Stimulated activated CD4-positive, alpha-beta T cell treated with anti-CD3 and anti-CD28 coated beads, Interleukin-12 subunit alpha, Interleukin-12 subunit beta, amount 100 ng/mL, for 24 hours (primary cell): Measurements from ENCODE around the gene PPP1R3A.
"Not testable (repeated sequence)": the region's sequence is repeated elsewhere in the genome, so short reads cannot be mapped to it uniquely, and the experiment has no call there.

Experiments used
- DNase-seq, 2 experiments: peaks; one replicate each; pipeline ENCODE4 v3.0.0-alpha.2; 2020; ENCODE audit warnings: low read depth in 2 of 2

The PPP1R3A gene

GRCh38 chr7:113918946-113919345 is at the start of gene PPP1R3A:
PPP1R3A (minus strand) TSS chr7:113919009; CDS start chr7:113918996, 13 bp downstream.
- no peak for DNase-seq

- DNase-seq = no peak
These were observed 44.5 kb upstream of the PPP1R3A start for GRCh38 chr7:113963356-113963755.

- DNase-seq = no peak
These were observed 41.1 kb upstream of the PPP1R3A start for GRCh38 chr7:113959910-113960309.

GRCh38 chr7:113955157-113955556 is 36.3 kb upstream of the PPP1R3A start:
- DNase-seq = no peak

- DNase-seq = no peak
These were observed 34.7 kb upstream of the PPP1R3A start for GRCh38 chr7:113953553-113953952.

GRCh38 chr7:113945018-113945938 is 26.5 kb upstream of the PPP1R3A start:
- no peak for DNase-seq

- no peak for DNase-seq
These were observed 18.2 kb upstream of the PPP1R3A start for GRCh38 chr7:113936982-113937381.

- no peak for DNase-seq
These were observed 17.7 kb upstream of the PPP1R3A start for GRCh38 chr7:113936535-113936934.

- not testable (repeated sequence) for DNase-seq
These were observed 10.6 kb upstream of the PPP1R3A start for GRCh38 chr7:113929389-113929788.

GRCh38 chr7:113928112-113928511 is 9.3 kb upstream of the PPP1R3A start:
- DNase-seq = no peak

- DNase-seq = no peak
These were observed 3.2 kb upstream of the PPP1R3A start for GRCh38 chr7:113922049-113922448.

- no peak for DNase-seq
These were observed 2.6 kb upstream of the PPP1R3A start for GRCh38 chr7:113921363-113921762.

GRCh38 chr7:113917840-113918239 is 969 bp downstream of the PPP1R3A start:
- no peak for DNase-seq

GRCh38 chr7:113915956-113916355 is 2.9 kb downstream of the PPP1R3A start:
- no peak for DNase-seq

GRCh38 chr7:113912876-113913275 is 5.9 kb downstream of the PPP1R3A start:
- DNase-seq = no peak

GRCh38 chr7:113907617-113908016 is 11.2 kb downstream of the PPP1R3A start:
- DNase-seq = no peak

- DNase-seq = no peak
These were observed 14.3 kb downstream of the PPP1R3A start for GRCh38 chr7:113904521-113904920.

GRCh38 chr7:113892818-113893217 is 26.0 kb downstream of the PPP1R3A start:
- no peak for DNase-seq

GRCh38 chr7:113891828-113892227 is 27.0 kb downstream of the PPP1R3A start:
- DNase-seq = no peak

GRCh38 chr7:113891031-113891350 is 27.8 kb downstream of the PPP1R3A start:
- DNase-seq = no peak

- DNase-seq = no peak
These were observed 28.3 kb downstream of the PPP1R3A start for GRCh38 chr7:113890331-113891030.

- no peak for DNase-seq
These were observed 35.7 kb downstream of the PPP1R3A start for GRCh38 chr7:113883096-113883495.

GRCh38 chr7:113880559-113880958 is 38.2 kb downstream of the PPP1R3A start:
- no peak for DNase-seq
